Endothelial cell of umbilical vein (primary cell): Measurements from ENCODE around the gene PVR. TPM values are rescaled to one million over a fixed set of nuclear protein-coding genes. Genes with fewer than 3 reads are reported as not detected.
A peak's percentile ranks its signal among the peaks of the same experiment; 100 is the strongest.

Experiments
- BruUV-seq: library from RNA; stranded (reverse); fragments of 400-500 nt; replicated peaks from 2 replicates; lab custom pipeline; 2021; lab: Mats Ljungman, UMichigan
- CTCF ChIA-PET: fragments of 300-600, 350-600 bp; sonication (Branson Sonifier 250); formaldehyde crosslinking; loops from one replicate; lab custom pipeline; 2021; ENCODE audit warnings: antibody characterized with exemption, inconsistent platforms; lab: Charles Lee
- POLR2A ChIA-PET: fragments of 300-600, 350-600 bp; sonication (Branson Sonifier 250); formaldehyde crosslinking; loops from one replicate; lab custom pipeline; 2021; ENCODE audit warnings: antibody characterized with exemption, inconsistent platforms; lab: Charles Lee
- DNase-seq: peaks from one replicate; pipeline ENCODE4 v3.0.0-alpha.2; 2011; ENCODE audit warnings: low read depth, low spot score
- FAIRE-seq: peaks from 2 replicates; lab custom pipeline; 2011; peaks lifted over from hg19 to GRCh38; lab: Jason Lieb, UNC
- H2AFZ ChIP-seq: 2 replicates; pipeline ENCODE4 v1.6.0; 2012; ENCODE audit warnings: low read depth, low read length, control low read depth, inconsistent platforms
- H3K27ac ChIP-seq: 2 replicates; pipeline ENCODE4 v1.5.1; 2011; ENCODE audit warnings: low read depth, mild to moderate bottlenecking, control low read depth, low read length, moderate library complexity; ENCODE audit not compliant: insufficient read depth
- H3K27me3 ChIP-seq, 2 experiments: 2 replicates each; pipeline versions ENCODE4 v1.6.0 to v1.6.1; 2011; ENCODE audit warnings: low read length in 2 of 2, mixed read lengths in 1 of 2; ENCODE audit not compliant: control insufficient read depth in 2 of 2, insufficient read depth in 2 of 2
- H3K36me3 ChIP-seq, 2 experiments: 2 replicates in 1 of 2; 3 replicates in 1 of 2; pipeline ENCODE4 v1.5.1; 2011; ENCODE audit warnings: low read length in 2 of 2, mild to moderate bottlenecking in 1 of 2, moderate library complexity in 1 of 2; ENCODE audit not compliant: control insufficient read depth in 2 of 2, insufficient read depth in 2 of 2; ENCODE audit errors: extremely low read depth in 1 of 2
- H3K4me1 ChIP-seq: 3 replicates; pipeline ENCODE4 v1.5.1; 2011; ENCODE audit warnings: mild to moderate bottlenecking, low read length; ENCODE audit not compliant: control insufficient read depth, insufficient read depth; ENCODE audit errors: extremely low read depth
- H3K4me2 ChIP-seq: 2 replicates; pipeline ENCODE4 v1.6.1; 2011; ENCODE audit warnings: low read length, control low read depth, mixed read lengths; ENCODE audit not compliant: insufficient read depth
- H3K4me3 ChIP-seq, 3 experiments: fragments of 200-600 bp in 1 of 3; sonication (generic), shearing (Covaris generic) in 1 of 3; replicated peaks in 1 of 3; 2 replicates each; pipeline ENCODE4 v1.5.1; 2011 to 2016; ENCODE audit warnings: control low read depth in 3 of 3, low read length in 3 of 3, mild to moderate bottlenecking in 2 of 3, inconsistent platforms in 1 of 3, low read depth in 1 of 3, moderate library complexity in 1 of 3; ENCODE audit not compliant: insufficient read depth in 1 of 3
- H3K79me2 ChIP-seq: 2 replicates; pipeline ENCODE4 v1.6.0; 2012; ENCODE audit warnings: low read length, inconsistent platforms; ENCODE audit not compliant: control insufficient read depth, insufficient read depth
- H3K9ac ChIP-seq: replicated peaks from 2 replicates; pipeline ENCODE3; 2011; ENCODE audit warnings: low read length, control low read depth; ENCODE audit not compliant: insufficient read depth; ENCODE audit errors: extremely low read depth
- H3K9me1 ChIP-seq: replicated peaks from 3 replicates; pipeline ENCODE4 v1.6.0; 2011; ENCODE audit warnings: mild to moderate bottlenecking, low read length; ENCODE audit not compliant: control insufficient read depth, insufficient read depth; ENCODE audit errors: extremely low read depth
- H3K9me3 ChIP-seq: replicated peaks from 2 replicates; pipeline ENCODE4 v1.5.1; 2012; ENCODE audit warnings: low read length, inconsistent platforms; ENCODE audit not compliant: control insufficient read depth, insufficient read depth
- H4K20me1 ChIP-seq: replicated peaks from 2 replicates; pipeline ENCODE3; 2011; ENCODE audit warnings: mild to moderate bottlenecking, low read length; ENCODE audit not compliant: control insufficient read depth, insufficient read depth; ENCODE audit errors: extremely low read depth
- CTCF ChIP-seq, 2 donors: IDR thresholded peaks; 1 replicate in 1 of 2; 2 replicates in 1 of 2; pipeline ENCODE4 v1.5.1; 2011; ENCODE audit warnings: low read length in 2 of 2, mild to moderate bottlenecking in 2 of 2, moderate library complexity in 2 of 2, control low read depth in 1 of 2, inconsistent platforms in 1 of 2, low read depth in 1 of 2; ENCODE audit not compliant: insufficient read depth in 1 of 2; ENCODE audit errors: extremely low read depth in 1 of 2
- EZH2 ChIP-seq: IDR thresholded peaks from 2 replicates; pipeline ENCODE4 v1.6.1; 2012; ENCODE audit warnings: borderline replicate concordance, low read depth, mild to moderate bottlenecking, moderate library complexity, low read length, inconsistent platforms; ENCODE audit not compliant: severe bottlenecking
- FOS ChIP-seq: IDR thresholded peaks from 2 replicates; pipeline ENCODE4 v1.6.1; 2011; ENCODE audit warnings: mild to moderate bottlenecking, low read length, moderate library complexity, borderline replicate concordance; ENCODE audit not compliant: insufficient read depth
- GATA2 ChIP-seq: IDR thresholded peaks from 2 replicates; pipeline ENCODE4 v1.7.0; 2011; ENCODE audit warnings: low read depth, mild to moderate bottlenecking, moderate library complexity, mixed read lengths, low read length; ENCODE audit not compliant: insufficient read length, insufficient read depth
- MYC ChIP-seq: IDR thresholded peaks from one replicate; pipeline ENCODE4 v1.6.1; 2011; ENCODE audit warnings: mild to moderate bottlenecking, low read depth, low read length
- POLR2A ChIP-seq: IDR thresholded peaks from 2 replicates; pipeline ENCODE4 v1.6.1; 2012; ENCODE audit warnings: low read depth, mild to moderate bottlenecking, control low read depth, low read length
- POLR2AphosphoS5 ChIP-seq: IDR thresholded peaks from 2 replicates; pipeline ENCODE4 v1.6.1; 2012; ENCODE audit warnings: low read depth, mild to moderate bottlenecking, control low read depth, low read length, moderate library complexity; ENCODE audit not compliant: insufficient read depth
- dilution Hi-C: fragments of 300-500 bp; cut with MboI; formaldehyde crosslinking; loops from one replicate; pipeline ENCODE4 v1.15.0; 2019; ENCODE audit warnings: low sequenced_read_pairs; ENCODE audit not compliant: extremely low pct_ligation_motif_present
- intact Hi-C: fragments of 100-400 bp; cut with micrococcal nuclease; formaldehyde crosslinking; loops from one replicate; pipeline ENCODE4 v1.10.0; 2022
- polyA plus RNA-seq, 4 experiments: library from polyadenylated mRNA; depleted of rRNA in 3 of 4; stranded (reverse) in 3 of 4; unstranded in 1 of 4; fragments of >200 nt; gene quantifications; 2 replicates each; pipeline versions ENCODE4 v1.2.1 to v1.2.3, GENCODE V29; 2011 to 2012; ENCODE audit warnings: missing spikeins in 1 of 4
- total RNA-seq: library from RNA; stranded (reverse); gene quantifications from 2 replicates; pipeline ENCODE4 v1.2.3, GENCODE V29; 2021

PVR gene
- total and polyA plus RNA-seq, 2 donors (not counting 3 experiments of a cell fraction or from before 2014, with no cell fraction given), result 133 to 226 TPM

- BruUV-seq, result no TSS peak
- DNase-seq, result no peak
- Histone ChIP-seq H3K4me2 (no peak overlapping the region), H3K4me3 (no peak overlapping the region), H3K9ac (no peak overlapping the region), H3K79me2 (peaks cover 2% of the 10 kb centered on the region), H3K27ac (no peak overlapping the region), H4K20me1 (no peaks in the 10 kb centered on the region), H3K4me1 (no peaks in the 10 kb centered on the region), H2AFZ (no peak overlapping the region), H3K27me3 (no peaks in the 10 kb centered on the region), H3K9me1 (no peaks in the 10 kb centered on the region), H3K36me3 (peaks cover 39 to 45% of the 10 kb centered on the region in 2 experiments), H3K9me3 (no peaks in the 10 kb centered on the region)
- CTCF ChIA-PET, result interaction anchor here (1.4 to 13.3 kb wide), 5 partner anchors 13 to 110 kb away, joined by 5 to 272 read pairs (median 15); no protein-coding TSS in a partner anchor
- dilution Hi-C loops, result no loop called here
- POLR2A ChIA-PET, result no interaction called here
- intact Hi-C loops, result no loop called here
- FAIRE-seq, result no peak
- no peak for TF ChIP-seq GATA2
- peak; percentile 55 for TF ChIP-seq POLR2AphosphoS5
Observed at GRCh38 chr19:44661205-44661604, 17.5 kb downstream of the PVR start.

- BruUV-seq, result TSS peak; percentile 11
- peaks cover 2% of the 10 kb centered on the region for H3K79me2 ChIP-seq
- no peak overlapping the region for H3K27ac ChIP-seq
- no peaks in the 10 kb centered on the region for H3K27me3 ChIP-seq
- H3K9me1 ChIP-seq, result no peaks in the 10 kb centered on the region
- ChIA-PET POLR2A (no interaction called here), CTCF (interaction anchor here (0.5 to 13.3 kb wide), 5 partner anchors 14 to 112 kb away, joined by 3 to 272 read pairs (median 8); no protein-coding TSS in a partner anchor)
- dilution Hi-C loops, result no loop called here
- no peaks in the 10 kb centered on the region for H3K9me3 ChIP-seq
- no peak overlapping the region for H2AFZ ChIP-seq
- H4K20me1 ChIP-seq, result no peaks in the 10 kb centered on the region
- no peak for DNase-seq
- TF ChIP-seq GATA2 (no peak), EZH2 (no peak), FOS (no peak), POLR2A (peak; percentile 43), CTCF (IDR thresholded peaks at IDR 0.05; ENCODE audit: extremely low read depth in 1 of 2, insufficient read depth in 1 of 2, low read depth in 1 of 2, low read length in 2 of 2) (no peak), MYC (no peak), POLR2AphosphoS5 (peak; percentile 26)
- no peak overlapping the region for H3K9ac ChIP-seq
- H3K4me2 ChIP-seq, result no peak overlapping the region
- peak; percentile 42 for FAIRE-seq
- no peak overlapping the region for H3K4me3 ChIP-seq
- intact Hi-C loops, result no loop called here
- no peaks in the 10 kb centered on the region for H3K4me1 ChIP-seq
- H3K36me3 ChIP-seq, result peaks cover 37 to 42% of the 10 kb centered on the region in 2 experiments
Observed at GRCh38 chr19:44661904-44662303, 18.2 kb downstream of the PVR start.
